A673 (cell line): Measurements from ENCODE around the gene C4BPA. TPM values are rescaled to one million over a fixed set of nuclear protein-coding genes. Genes with fewer than 3 reads are reported as not detected.

Experiments
- BruUV-seq: library from RNA; stranded (reverse); fragments of 400-500 nt; replicated peaks from 2 replicates; lab custom pipeline; 2021; lab: Mats Ljungman, UMichigan
- CTCF ChIA-PET: fragments of 300-600 bp; sonication (Branson Sonifier 250); formaldehyde crosslinking; loops from one replicate; lab custom pipeline; 2022; ENCODE audit warnings: antibody characterized with exemption; lab: Charles Lee
- POLR2A ChIA-PET: fragments of 300-600 bp; sonication (Branson Sonifier 250); formaldehyde crosslinking; loops from one replicate; lab custom pipeline; 2022; ENCODE audit warnings: antibody characterized with exemption; ENCODE audit not compliant: low non-redundant PET; lab: Charles Lee
- DNase-seq: peaks from one replicate; pipeline ENCODE4 v3.0.0-alpha.2; 2015; ENCODE audit warnings: low spot score
- H3K27ac ChIP-seq: fragments of 200-600 bp; sonication (generic); 2 replicates; pipeline ENCODE4 v1.5.1; 2016; ENCODE audit warnings: mixed run types, low read depth, mild to moderate bottlenecking, mixed read lengths, antibody characterized with exemption, low read length; ENCODE audit not compliant: poor library complexity, severe bottlenecking
- H3K27me3 ChIP-seq: fragments of 200-600 bp; sonication (generic); replicated peaks from 2 replicates; pipeline ENCODE4 v1.6.1; 2017; ENCODE audit warnings: mixed run types, low read depth, mild to moderate bottlenecking, mixed read lengths, antibody characterized with exemption, low read length; ENCODE audit not compliant: insufficient read depth, poor library complexity
- H3K36me3 ChIP-seq: fragments of 200-600 bp; sonication (generic); 2 replicates; pipeline ENCODE4 v1.6.1; 2016; ENCODE audit warnings: mixed run types, mild to moderate bottlenecking, mixed read lengths, antibody characterized with exemption, low read length; ENCODE audit not compliant: insufficient read depth, poor library complexity, severe bottlenecking
- H3K4me1 ChIP-seq: fragments of 200-600 bp; sonication (generic); 2 replicates; pipeline ENCODE4 v1.6.1; 2017; ENCODE audit warnings: mixed run types, mild to moderate bottlenecking, mixed read lengths, antibody characterized with exemption, low read length; ENCODE audit not compliant: insufficient read depth, poor library complexity, severe bottlenecking
- H3K4me3 ChIP-seq: fragments of 200-600 bp; sonication (generic); 2 replicates; pipeline ENCODE4 v1.5.1; 2016; ENCODE audit warnings: low read depth, mixed run types, mild to moderate bottlenecking, mixed read lengths, low read length; ENCODE audit not compliant: poor library complexity, severe bottlenecking
- H3K9me3 ChIP-seq: fragments of 200-600 bp; sonication (generic); 2 replicates; pipeline ENCODE4 v1.6.1; 2016; ENCODE audit warnings: mixed run types, low read depth, mild to moderate bottlenecking, mixed read lengths, antibody characterized with exemption, low read length; ENCODE audit not compliant: poor library complexity, severe bottlenecking
- EZH2 ChIP-seq: fragments of 200-600 bp; sonication (generic); IDR thresholded peaks from 2 replicates; pipeline ENCODE4 v1.6.1; 2017; ENCODE audit warnings: borderline replicate concordance, low read depth, mild to moderate bottlenecking, mixed read lengths, antibody characterized with exemption, low read length; ENCODE audit not compliant: poor library complexity, severe bottlenecking
- intact Hi-C: fragments of 100-400 bp; cut with micrococcal nuclease; formaldehyde crosslinking; loops from one replicate; pipeline ENCODE4 v1.10.0; 2022; ENCODE audit not compliant: unreplicated experiment
- total RNA-seq: library from RNA; stranded (reverse); gene quantifications from 2 replicates; pipeline ENCODE4 v1.2.3, GENCODE V29; 2021
- TF ChIP-seq, protein P1 (sequence below): fragments of 300-800, 200-600 bp; sonication (generic); conservative IDR thresholded peaks from 2 replicates; pipeline ENCODE4 v1.5.1; 2017; ENCODE audit warnings: low read depth, mild to moderate bottlenecking, antibody characterized with exemption, low read length, moderate library complexity, mixed read lengths

The C4BPA gene
- total RNA-seq, 1 experiment from 2014 or later: not detected

DNA sequence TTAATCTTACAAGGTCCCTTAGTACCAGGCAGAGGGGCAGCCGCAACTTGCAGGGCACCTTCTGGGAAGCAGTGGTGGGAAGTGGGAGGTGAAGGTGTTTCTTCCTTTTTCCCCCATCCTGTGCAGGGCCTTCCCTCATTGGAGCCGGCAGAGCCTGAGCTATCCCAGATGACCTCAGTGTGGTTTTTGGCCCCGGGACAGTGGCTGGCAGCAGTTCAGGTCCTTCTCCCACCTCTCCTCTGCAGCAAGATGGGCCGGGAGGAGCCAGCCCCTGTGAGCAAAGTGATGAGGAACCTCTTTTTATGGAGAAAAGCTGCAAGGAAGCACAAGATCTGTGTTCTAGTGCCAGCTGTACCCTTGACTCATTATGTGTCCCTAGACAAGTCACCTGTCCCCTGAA, 44.2 kb upstream of the C4BPA start:
- no TSS peak for BruUV-seq
- H3K4me3 ChIP-seq: no peak overlapping the region
- TF ChIP-seq, protein P1, sequence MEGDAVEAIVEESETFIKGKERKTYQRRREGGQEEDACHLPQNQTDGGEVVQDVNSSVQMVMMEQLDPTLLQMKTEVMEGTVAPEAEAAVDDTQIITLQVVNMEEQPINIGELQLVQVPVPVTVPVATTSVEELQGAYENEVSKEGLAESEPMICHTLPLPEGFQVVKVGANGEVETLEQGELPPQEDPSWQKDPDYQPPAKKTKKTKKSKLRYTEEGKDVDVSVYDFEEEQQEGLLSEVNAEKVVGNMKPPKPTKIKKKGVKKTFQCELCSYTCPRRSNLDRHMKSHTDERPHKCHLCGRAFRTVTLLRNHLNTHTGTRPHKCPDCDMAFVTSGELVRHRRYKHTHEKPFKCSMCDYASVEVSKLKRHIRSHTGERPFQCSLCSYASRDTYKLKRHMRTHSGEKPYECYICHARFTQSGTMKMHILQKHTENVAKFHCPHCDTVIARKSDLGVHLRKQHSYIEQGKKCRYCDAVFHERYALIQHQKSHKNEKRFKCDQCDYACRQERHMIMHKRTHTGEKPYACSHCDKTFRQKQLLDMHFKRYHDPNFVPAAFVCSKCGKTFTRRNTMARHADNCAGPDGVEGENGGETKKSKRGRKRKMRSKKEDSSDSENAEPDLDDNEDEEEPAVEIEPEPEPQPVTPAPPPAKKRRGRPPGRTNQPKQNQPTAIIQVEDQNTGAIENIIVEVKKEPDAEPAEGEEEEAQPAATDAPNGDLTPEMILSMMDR: no peak
- no peak for TF ChIP-seq EZH2
- no peaks in the 10 kb centered on the region for H3K4me1 ChIP-seq
- ChIA-PET POLR2A (no interaction called here), CTCF (no interaction called here)
- intact Hi-C loops: no loop called here
- no peaks in the 10 kb centered on the region for H3K27me3 ChIP-seq
- no peaks in the 10 kb centered on the region for H3K9me3 ChIP-seq
- no peak for DNase-seq
- H3K36me3 ChIP-seq: no peaks in the 10 kb centered on the region
- H3K27ac ChIP-seq: no peak overlapping the region

DNA sequence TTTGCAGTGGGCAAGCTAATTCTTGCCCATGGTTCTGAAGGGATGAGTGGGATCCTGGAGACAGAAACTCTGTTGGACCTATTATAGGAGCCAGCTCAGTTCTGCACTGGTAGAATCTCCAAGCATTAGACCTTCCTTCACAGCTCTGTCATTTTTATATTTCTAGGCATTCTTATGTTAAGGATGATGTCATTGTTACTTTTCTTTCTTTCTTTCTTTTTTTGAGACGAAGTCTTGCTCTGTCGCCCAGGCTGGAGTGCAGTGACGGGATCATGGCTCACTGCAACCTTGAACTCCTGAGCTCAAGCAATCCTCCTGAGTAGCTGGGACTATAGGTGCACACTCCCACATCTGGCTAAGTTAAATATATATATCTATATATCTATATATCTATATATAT, 43.4 kb upstream of the C4BPA start:
- Histone ChIP-seq H3K36me3 (no peaks in the 10 kb centered on the region), H3K4me3 (no peak overlapping the region), H3K27me3 (no peaks in the 10 kb centered on the region), H3K9me3 (no peaks in the 10 kb centered on the region), H3K27ac (no peak overlapping the region), H3K4me1 (no peaks in the 10 kb centered on the region)
- no TSS peak for BruUV-seq
- CTCF ChIA-PET: no interaction called here
- intact Hi-C loops: no loop called here
- DNase-seq: no peak
- TF ChIP-seq, protein P1: no peak
- TF ChIP-seq EZH2: no peak
- POLR2A ChIA-PET: no interaction called here

DNA sequence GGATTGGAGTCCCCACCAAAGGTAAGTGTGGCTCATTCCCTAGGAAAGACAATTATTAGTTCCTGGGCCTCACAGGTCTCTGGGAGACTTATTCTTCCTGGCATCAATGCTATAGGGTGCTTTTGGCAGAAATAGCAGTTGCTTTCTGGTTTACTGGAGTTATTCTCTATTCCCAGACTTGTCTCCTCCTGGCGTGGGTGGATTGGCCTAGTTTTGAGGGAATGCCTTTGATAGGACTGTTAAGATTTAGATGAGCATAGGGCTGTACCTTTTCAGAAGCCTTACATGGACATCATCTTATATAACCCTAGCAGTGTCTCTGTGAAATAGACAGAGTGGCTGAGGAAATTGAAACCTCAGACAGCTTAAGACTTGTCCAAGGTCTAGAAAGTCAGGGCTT, 42.0 kb upstream of the C4BPA start:
- ChIA-PET CTCF (no interaction called here), POLR2A (no interaction called here)
- H3K4me3 ChIP-seq: no peak overlapping the region
- DNase-seq: no peak
- H3K36me3 ChIP-seq: no peaks in the 10 kb centered on the region
- no peaks in the 10 kb centered on the region for H3K27me3 ChIP-seq
- TF ChIP-seq, protein P1: no peak
- no peak for TF ChIP-seq EZH2
- H3K9me3 ChIP-seq: no peaks in the 10 kb centered on the region
- no TSS peak for BruUV-seq
- no peak overlapping the region for H3K27ac ChIP-seq
- intact Hi-C loops: no loop called here
- H3K4me1 ChIP-seq: no peaks in the 10 kb centered on the region
